Measurements from ENCODE around the gene ZFP42. TPM values are rescaled to one million over a fixed set of nuclear protein-coding genes. Genes with fewer than 3 reads are reported as not detected.

Gene ZFP42
- total RNA-seq: under 0.01 TPM in 1 of 2 replicates, not detected in the other

DNA sequence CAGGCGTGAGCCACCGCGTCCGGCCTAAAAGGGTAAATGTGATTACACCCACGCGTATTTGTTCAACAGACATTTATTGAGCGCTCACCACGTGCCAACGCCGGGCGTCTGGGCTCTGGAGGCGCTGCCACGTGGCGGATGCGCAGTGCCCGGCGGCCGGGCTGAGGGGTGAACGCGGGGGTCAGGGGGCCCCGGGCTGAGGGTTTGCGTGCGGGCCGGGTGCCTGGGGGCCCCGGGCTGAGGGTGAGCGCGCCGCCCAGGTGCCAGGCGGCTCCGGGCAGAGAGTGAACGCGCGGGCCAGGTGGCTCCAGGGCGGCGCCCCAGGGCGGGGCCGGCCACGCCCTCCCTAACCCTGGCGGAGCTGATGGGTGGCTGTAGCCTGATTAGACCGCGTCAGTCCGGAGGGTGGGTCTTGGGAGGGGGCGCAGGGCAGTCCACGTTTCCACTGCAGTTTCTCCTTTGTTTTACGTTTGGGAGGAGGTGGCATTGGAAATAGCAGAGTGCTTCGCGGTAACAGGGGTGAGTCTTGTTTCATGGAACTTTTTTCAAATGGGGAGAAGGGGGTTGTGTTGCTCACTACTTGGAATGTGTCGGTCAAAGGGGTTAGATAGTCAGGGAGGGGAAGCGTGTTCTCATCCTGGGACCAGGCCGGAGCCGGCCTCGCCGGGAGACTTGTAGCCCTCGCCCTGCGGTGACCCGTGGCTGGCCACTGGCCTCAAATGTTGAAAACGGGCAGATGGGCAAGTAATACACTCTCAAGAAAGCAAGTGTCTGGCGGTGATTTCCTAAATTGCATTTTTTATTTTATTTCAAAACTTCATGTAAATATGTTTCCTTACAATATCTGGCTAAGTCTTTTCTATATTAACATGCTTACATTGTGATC, at the start of gene ZFP42:
ZFP42 (plus strand) TSS at position 450 of the 886 bp plus-strand sequence. CDS start 7,037 bp downstream, outside the sequence.

Other genes with a start within 250 kb of the ZFP42 start
- 0.16 TPM in 1 of 2 replicates, not detected in the other for gene TRIML2, start 113.8 kb downstream of the ZFP42 start, total RNA-seq
- gene TRIML1, start 143.7 kb downstream of the ZFP42 start, total RNA-seq: not detected in 2 replicates